H9 (cell line): ENCODE results near the gene DLGAP4. TPM values are rescaled to one million over a fixed set of nuclear protein-coding genes. Genes with fewer than 3 reads are reported as not detected.

Source experiments
- DNase-seq: peaks from one replicate; pipeline ENCODE4 v3.0.0-alpha.2; 2017
- H2AFZ ChIP-seq: one replicate; pipeline ENCODE4 v1.6.1; 2013; ENCODE audit warnings: mild to moderate bottlenecking, low read length, control low read depth, moderate library complexity
- H2AK5ac ChIP-seq: 2 replicates; pipeline ENCODE4 v1.6.1; 2013; ENCODE audit warnings: low read length, control low read depth, mixed read lengths; ENCODE audit not compliant: insufficient read length
- H2BK120ac ChIP-seq: one replicate; pipeline ENCODE4 v1.6.1; 2013; ENCODE audit warnings: low read depth, mild to moderate bottlenecking, low read length, control low read depth, inconsistent platforms; ENCODE audit not compliant: poor library complexity, severe bottlenecking
- H2BK12ac ChIP-seq: 2 replicates; pipeline ENCODE4 v1.6.1; 2013; ENCODE audit warnings: low read length, control low read depth, mixed read lengths, low read depth; ENCODE audit not compliant: insufficient read length
- H2BK15ac ChIP-seq: 2 replicates; pipeline ENCODE4 v1.6.1; 2013; ENCODE audit warnings: low read depth, low read length, control low read depth
- H2BK20ac ChIP-seq: one replicate; pipeline ENCODE4 v1.6.1; 2013; ENCODE audit warnings: low read depth, mild to moderate bottlenecking, low read length, control low read depth, inconsistent platforms; ENCODE audit not compliant: poor library complexity, severe bottlenecking
- H2BK5ac ChIP-seq: 2 replicates; pipeline ENCODE4 v1.6.1; 2013; ENCODE audit warnings: low read length, control low read depth, mixed read lengths; ENCODE audit not compliant: insufficient read length
- H3K14ac ChIP-seq: 2 replicates; pipeline ENCODE4 v1.6.1; 2013; ENCODE audit warnings: low read length, control low read depth; ENCODE audit not compliant: insufficient read depth
- H3K18ac ChIP-seq: 2 replicates; pipeline ENCODE4 v1.6.1; 2013; ENCODE audit warnings: low read depth, mild to moderate bottlenecking, mixed read lengths, low read length, control low read depth; ENCODE audit not compliant: insufficient read length
- H3K23ac ChIP-seq: 2 replicates; pipeline ENCODE4 v1.6.1; 2013; ENCODE audit warnings: low read length, control low read depth, mixed read lengths, low read depth; ENCODE audit not compliant: insufficient read length
- H3K23me2 ChIP-seq: 2 replicates; pipeline ENCODE4 v1.6.1; 2013; ENCODE audit warnings: low read depth, mild to moderate bottlenecking, mixed read lengths, low read length, control low read depth; ENCODE audit not compliant: insufficient read length, poor library complexity, severe bottlenecking
- H3K27ac ChIP-seq: 2 replicates; pipeline ENCODE4 v1.5.1; 2013; ENCODE audit warnings: low read length, control low read depth, mixed read lengths, low read depth; ENCODE audit not compliant: insufficient read length
- H3K27me3 ChIP-seq: 2 replicates; pipeline ENCODE4 v1.6.1; 2013; ENCODE audit warnings: low read length, control low read depth, inconsistent platforms; ENCODE audit not compliant: insufficient read depth
- H3K4ac ChIP-seq: 2 replicates; pipeline ENCODE4 v1.6.1; 2013; ENCODE audit warnings: low read depth, mild to moderate bottlenecking, control low read depth, inconsistent platforms, low read length, moderate library complexity
- H3K4me1 ChIP-seq: 2 replicates; pipeline ENCODE4 v1.6.1; 2013; ENCODE audit warnings: low read length, control low read depth, inconsistent platforms; ENCODE audit not compliant: insufficient read depth
- H3K4me2 ChIP-seq: 2 replicates; pipeline ENCODE4 v1.6.1; 2013; ENCODE audit warnings: low read length, control low read depth, mixed read lengths; ENCODE audit not compliant: insufficient read length, insufficient read depth
- H3K56ac ChIP-seq: 2 replicates; pipeline ENCODE4 v1.6.1; 2013; ENCODE audit warnings: low read depth, mild to moderate bottlenecking, mixed read lengths, low read length, control low read depth; ENCODE audit not compliant: insufficient read length
- H3K79me1 ChIP-seq: 2 replicates; pipeline ENCODE4 v1.6.1; 2013; ENCODE audit warnings: low read depth, mild to moderate bottlenecking, moderate library complexity, low read length, control low read depth, inconsistent platforms; ENCODE audit not compliant: insufficient read depth, poor library complexity, severe bottlenecking
- H3K79me2 ChIP-seq: 2 replicates; pipeline ENCODE4 v1.6.1; 2013; ENCODE audit warnings: low read length, control low read depth, inconsistent platforms; ENCODE audit not compliant: insufficient read depth
- H3K9ac ChIP-seq: 2 replicates; pipeline ENCODE4 v1.6.1; 2013; ENCODE audit warnings: low read length, control low read depth, mixed read lengths; ENCODE audit not compliant: insufficient read length; ENCODE audit errors: extremely low read depth
- H3K9me3 ChIP-seq: one replicate; pipeline ENCODE4 v1.6.1; 2013; ENCODE audit warnings: low read depth, low read length, inconsistent platforms; ENCODE audit not compliant: control insufficient read depth
- H3T11ph ChIP-seq: one replicate; pipeline ENCODE4 v1.6.1; 2013; ENCODE audit warnings: mild to moderate bottlenecking, low read length, control low read depth, inconsistent platforms
- H4K20me1 ChIP-seq: one replicate; pipeline ENCODE4 v1.6.1; 2013; ENCODE audit not compliant: control insufficient read depth, insufficient read length, insufficient read depth
- H4K5ac ChIP-seq: 2 replicates; pipeline ENCODE4 v1.6.1; 2013; ENCODE audit warnings: low read depth, mild to moderate bottlenecking, mixed read lengths, low read length, control low read depth; ENCODE audit not compliant: insufficient read length
- H4K8ac ChIP-seq: replicated peaks from 2 replicates; pipeline ENCODE4 v1.6.1; 2013; ENCODE audit warnings: low read length, control low read depth, mixed read lengths, low read depth; ENCODE audit not compliant: insufficient read length
- H4K91ac ChIP-seq: 2 replicates; pipeline ENCODE4 v1.6.1; 2013; ENCODE audit warnings: low read depth, mild to moderate bottlenecking, moderate library complexity, mixed read lengths, low read length, control low read depth; ENCODE audit not compliant: insufficient read length
- H3K27ac Mint-ChIP-seq, 3 experiments: 2 replicates in 2 of 3; 3 replicates in 1 of 3; pipeline ENCODE4 v1.8.0; 2020 to 2021; ENCODE audit warnings: mixed read lengths in 3 of 3, mild to moderate bottlenecking in 1 of 3, moderate library complexity in 1 of 3
- H3K27me3 Mint-ChIP-seq: 2 replicates; pipeline ENCODE4 v1.8.0; 2021; ENCODE audit warnings: low read depth, mild to moderate bottlenecking, moderate library complexity, mixed read lengths
- H3K36me3 Mint-ChIP-seq, 3 experiments: 2 replicates in 2 of 3; 3 replicates in 1 of 3; pipeline ENCODE4 v1.8.0; 2020 to 2021; ENCODE audit warnings: low read depth in 3 of 3, mixed read lengths in 3 of 3; ENCODE audit not compliant: insufficient read depth in 1 of 3
- H3K4me1 Mint-ChIP-seq, 2 experiments: 2 replicates each; pipeline ENCODE4 v1.8.0; 2020; ENCODE audit warnings: mixed read lengths in 2 of 2
- H3K4me3 Mint-ChIP-seq, 2 experiments: 2 replicates in 1 of 2; 3 replicates in 1 of 2; pipeline ENCODE4 v1.8.0; 2020 to 2021; ENCODE audit warnings: mild to moderate bottlenecking in 2 of 2, mixed read lengths in 2 of 2, moderate library complexity in 1 of 2
- H3K9me3 Mint-ChIP-seq, 2 experiments: 2 replicates in 1 of 2; 3 replicates in 1 of 2; pipeline ENCODE4 v1.8.0; 2020; ENCODE audit warnings: mild to moderate bottlenecking in 2 of 2, mixed read lengths in 2 of 2, moderate library complexity in 1 of 2
- WGBS: extraction: QIAGEN DNeasy Blood & Tissue Kit; methylation state at CpG from one replicate; pipeline ENCODE4 v1.1.7; 2013; ENCODE audit warnings: missing lambda C conversion rate, low lambda C conversion rate, mixed read lengths; ENCODE audit not compliant: insufficient read length; ENCODE audit errors: extremely low coverage; 5-methylcytosine and 5-hydroxymethylcytosine counted together
- total RNA-seq: library from RNA; stranded (reverse); gene quantifications from 2 replicates; pipeline ENCODE4 v1.2.1, GENCODE V29; 2021
- TF ChIP-seq, protein P1 (sequence below): fragments of 200-600 bp; sonication (generic); conservative IDR thresholded peaks from 3 replicates; pipeline ENCODE4 v1.8.0; 2021; ENCODE audit warnings: antibody characterized with exemption, mild to moderate bottlenecking

DLGAP4 gene
- total RNA-seq, 1 experiment from 2014 or later, result 48.0 TPM

DNA sequence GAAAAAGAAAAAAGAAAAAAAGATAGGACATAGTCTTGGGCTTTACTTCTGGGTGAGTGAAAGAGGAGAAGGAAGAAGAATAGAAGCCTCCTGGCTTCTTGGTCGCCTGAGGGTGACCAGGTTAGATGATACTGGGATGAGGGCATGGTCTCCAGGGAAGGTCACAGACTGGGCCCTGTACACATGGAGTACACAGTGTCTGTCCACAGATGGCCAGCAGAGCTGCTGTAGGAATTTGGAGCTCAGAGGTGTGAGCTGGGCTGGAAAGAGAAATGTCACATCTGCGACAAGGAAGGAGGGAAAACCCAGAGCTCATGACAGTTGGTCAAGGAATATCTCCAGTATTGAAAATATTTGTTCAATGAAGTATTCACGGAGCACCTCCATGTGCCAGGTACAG, 56.1 kb downstream of the DLGAP4 start:
- Histone ChIP-seq H3K18ac (no peak overlapping the region), H2BK12ac (no peak overlapping the region), H3K23me2 (no peaks in the 10 kb centered on the region), H3K27ac (no peak overlapping the region), H3K27me3 (no peaks in the 10 kb centered on the region), H3K4ac (no peak overlapping the region), H3K4me1 (no peaks in the 10 kb centered on the region), H3K23ac (no peak overlapping the region), H3K14ac (no peak overlapping the region), H2BK20ac (no peak overlapping the region), H2AFZ (no peak overlapping the region), H2BK15ac (no peak overlapping the region), H2AK5ac (no peak overlapping the region), H4K91ac (no peak overlapping the region), H3K9me3 (no peaks in the 10 kb centered on the region), H3K56ac (no peak overlapping the region), H3K79me2 (no peaks in the 10 kb centered on the region), H3T11ph (no peak overlapping the region), H4K8ac (no peak overlapping the region), H4K5ac (no peak overlapping the region), H3K4me2 (no peak overlapping the region), H2BK5ac (no peak overlapping the region), H3K9ac (no peak overlapping the region), H3K79me1 (no peaks in the 10 kb centered on the region), H4K20me1 (no peaks in the 10 kb centered on the region), H2BK120ac (no peak overlapping the region)
- Mint-ChIP-seq H3K4me3 (no peak overlapping the region), H3K36me3 (no peaks in the 10 kb centered on the region; a peak in 1 of 7 replicates), H3K27ac (peak overlapping the region in 1 of 3 experiments; percentile 10; a peak in 1 of 7 replicates), H3K9me3 (no peaks in the 10 kb centered on the region), H3K4me1 (peaks cover 9% of the 10 kb centered on the region in 2 experiments), H3K27me3 (peaks cover 3% of the 10 kb centered on the region; the same call in 1 of the 2 replicates)
- no CpG with 5 or more reads among the region's 3 CpGs for WGBS
- TF ChIP-seq, protein P1, sequence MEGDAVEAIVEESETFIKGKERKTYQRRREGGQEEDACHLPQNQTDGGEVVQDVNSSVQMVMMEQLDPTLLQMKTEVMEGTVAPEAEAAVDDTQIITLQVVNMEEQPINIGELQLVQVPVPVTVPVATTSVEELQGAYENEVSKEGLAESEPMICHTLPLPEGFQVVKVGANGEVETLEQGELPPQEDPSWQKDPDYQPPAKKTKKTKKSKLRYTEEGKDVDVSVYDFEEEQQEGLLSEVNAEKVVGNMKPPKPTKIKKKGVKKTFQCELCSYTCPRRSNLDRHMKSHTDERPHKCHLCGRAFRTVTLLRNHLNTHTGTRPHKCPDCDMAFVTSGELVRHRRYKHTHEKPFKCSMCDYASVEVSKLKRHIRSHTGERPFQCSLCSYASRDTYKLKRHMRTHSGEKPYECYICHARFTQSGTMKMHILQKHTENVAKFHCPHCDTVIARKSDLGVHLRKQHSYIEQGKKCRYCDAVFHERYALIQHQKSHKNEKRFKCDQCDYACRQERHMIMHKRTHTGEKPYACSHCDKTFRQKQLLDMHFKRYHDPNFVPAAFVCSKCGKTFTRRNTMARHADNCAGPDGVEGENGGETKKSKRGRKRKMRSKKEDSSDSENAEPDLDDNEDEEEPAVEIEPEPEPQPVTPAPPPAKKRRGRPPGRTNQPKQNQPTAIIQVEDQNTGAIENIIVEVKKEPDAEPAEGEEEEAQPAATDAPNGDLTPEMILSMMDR, result no peak
- no peak for DNase-seq
